ENCODE data around the gene KCTD16. TPM values are rescaled to one million over a fixed set of nuclear protein-coding genes. Genes with fewer than 3 reads are reported as not detected.

KCTD16 gene
- total RNA-seq, 1 experiment from 2014 or later, result 0.08 TPM

DNA sequence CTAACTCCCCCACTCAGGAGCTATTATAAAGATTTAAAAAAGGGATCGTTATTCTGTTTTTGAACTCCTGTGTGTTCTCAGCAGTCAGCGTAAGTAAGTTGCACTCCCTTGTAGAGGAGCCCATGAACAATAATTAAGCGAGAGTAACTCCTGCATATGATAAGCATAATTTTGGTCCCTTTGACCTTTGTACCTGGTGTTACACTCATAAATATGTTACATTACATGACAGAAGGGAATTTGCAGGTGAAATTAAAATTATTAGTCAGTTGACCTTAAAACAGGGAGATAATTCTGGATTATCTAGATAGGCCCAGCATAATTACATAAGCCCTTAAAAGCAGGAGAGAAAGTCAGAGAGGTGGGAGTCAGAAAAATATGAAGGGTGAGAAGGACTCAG, 197.3 kb downstream of the KCTD16 start:
- TF ChIP-seq, protein P1, sequence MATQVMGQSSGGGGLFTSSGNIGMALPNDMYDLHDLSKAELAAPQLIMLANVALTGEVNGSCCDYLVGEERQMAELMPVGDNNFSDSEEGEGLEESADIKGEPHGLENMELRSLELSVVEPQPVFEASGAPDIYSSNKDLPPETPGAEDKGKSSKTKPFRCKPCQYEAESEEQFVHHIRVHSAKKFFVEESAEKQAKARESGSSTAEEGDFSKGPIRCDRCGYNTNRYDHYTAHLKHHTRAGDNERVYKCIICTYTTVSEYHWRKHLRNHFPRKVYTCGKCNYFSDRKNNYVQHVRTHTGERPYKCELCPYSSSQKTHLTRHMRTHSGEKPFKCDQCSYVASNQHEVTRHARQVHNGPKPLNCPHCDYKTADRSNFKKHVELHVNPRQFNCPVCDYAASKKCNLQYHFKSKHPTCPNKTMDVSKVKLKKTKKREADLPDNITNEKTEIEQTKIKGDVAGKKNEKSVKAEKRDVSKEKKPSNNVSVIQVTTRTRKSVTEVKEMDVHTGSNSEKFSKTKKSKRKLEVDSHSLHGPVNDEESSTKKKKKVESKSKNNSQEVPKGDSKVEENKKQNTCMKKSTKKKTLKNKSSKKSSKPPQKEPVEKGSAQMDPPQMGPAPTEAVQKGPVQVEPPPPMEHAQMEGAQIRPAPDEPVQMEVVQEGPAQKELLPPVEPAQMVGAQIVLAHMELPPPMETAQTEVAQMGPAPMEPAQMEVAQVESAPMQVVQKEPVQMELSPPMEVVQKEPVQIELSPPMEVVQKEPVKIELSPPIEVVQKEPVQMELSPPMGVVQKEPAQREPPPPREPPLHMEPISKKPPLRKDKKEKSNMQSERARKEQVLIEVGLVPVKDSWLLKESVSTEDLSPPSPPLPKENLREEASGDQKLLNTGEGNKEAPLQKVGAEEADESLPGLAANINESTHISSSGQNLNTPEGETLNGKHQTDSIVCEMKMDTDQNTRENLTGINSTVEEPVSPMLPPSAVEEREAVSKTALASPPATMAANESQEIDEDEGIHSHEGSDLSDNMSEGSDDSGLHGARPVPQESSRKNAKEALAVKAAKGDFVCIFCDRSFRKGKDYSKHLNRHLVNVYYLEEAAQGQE (IDR thresholded peaks at IDR 0.05; ENCODE audit: insufficient read depth in 1 of 2, low read depth in 2 of 2, low read length in 1 of 2), result no peak
- TF ChIP-seq, protein P2, sequence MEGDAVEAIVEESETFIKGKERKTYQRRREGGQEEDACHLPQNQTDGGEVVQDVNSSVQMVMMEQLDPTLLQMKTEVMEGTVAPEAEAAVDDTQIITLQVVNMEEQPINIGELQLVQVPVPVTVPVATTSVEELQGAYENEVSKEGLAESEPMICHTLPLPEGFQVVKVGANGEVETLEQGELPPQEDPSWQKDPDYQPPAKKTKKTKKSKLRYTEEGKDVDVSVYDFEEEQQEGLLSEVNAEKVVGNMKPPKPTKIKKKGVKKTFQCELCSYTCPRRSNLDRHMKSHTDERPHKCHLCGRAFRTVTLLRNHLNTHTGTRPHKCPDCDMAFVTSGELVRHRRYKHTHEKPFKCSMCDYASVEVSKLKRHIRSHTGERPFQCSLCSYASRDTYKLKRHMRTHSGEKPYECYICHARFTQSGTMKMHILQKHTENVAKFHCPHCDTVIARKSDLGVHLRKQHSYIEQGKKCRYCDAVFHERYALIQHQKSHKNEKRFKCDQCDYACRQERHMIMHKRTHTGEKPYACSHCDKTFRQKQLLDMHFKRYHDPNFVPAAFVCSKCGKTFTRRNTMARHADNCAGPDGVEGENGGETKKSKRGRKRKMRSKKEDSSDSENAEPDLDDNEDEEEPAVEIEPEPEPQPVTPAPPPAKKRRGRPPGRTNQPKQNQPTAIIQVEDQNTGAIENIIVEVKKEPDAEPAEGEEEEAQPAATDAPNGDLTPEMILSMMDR (IDR thresholded peaks at IDR 0.05), result no peak
- TF ChIP-seq POLR2AphosphoS5 (IDR thresholded peaks at IDR 0.05; ENCODE audit: low read depth, low read length) (no peak), TCF7L2 (IDR thresholded peaks at IDR 0.05; ENCODE audit: low read depth, low read length) (no peak), SIN3A (IDR thresholded peaks at IDR 0.05; ENCODE audit: borderline replicate concordance, insufficient read depth, low read depth, low read length) (no peak)
- CTCF ChIA-PET, result no interaction called here
- H3K9me3 ChIP-seq (ENCODE audit: control insufficient read depth, insufficient read depth, low read depth, low read length), result no peaks in the 10 kb centered on the region
- no peak overlapping the region for H3K27ac ChIP-seq (ENCODE audit: low read length)
- H3K27me3 ChIP-seq (ENCODE audit: control insufficient read depth, insufficient read depth, low read length), result no peaks in the 10 kb centered on the region
- no TSS peak for BruUV-seq (replicated peaks)
- intact Hi-C loops (cut with micrococcal nuclease; ENCODE audit: unreplicated experiment) (no loop called here), in situ Hi-C loops (cut with HindIII; ENCODE audit: low pct_unique_long_range_greater_than_20kb, low sequenced_read_pairs) (no loop called here)
- no peak overlapping the region for H3K4me3 ChIP-seq (ENCODE audit: low read depth in 2 of 2, low read length in 2 of 2)
- no peaks in the 10 kb centered on the region for H3K36me3 ChIP-seq (ENCODE audit: control insufficient read depth, insufficient read depth, low read length)
- DNase-seq (ENCODE audit: low read depth, low spot score), result no peak
- no peak for ATAC-seq
- POLR2A ChIA-PET, result no interaction called here
- H3K4me1 ChIP-seq (ENCODE audit: control insufficient read depth, insufficient read depth, low read length), result no peaks in the 10 kb centered on the region

- ChIA-PET CTCF (no interaction called here), POLR2A (no interaction called here)
- Histone ChIP-seq H3K9me3 (ENCODE audit: control insufficient read depth, insufficient read depth, low read depth, low read length) (no peaks in the 10 kb centered on the region), H3K27me3 (ENCODE audit: control insufficient read depth, insufficient read depth, low read length) (no peaks in the 10 kb centered on the region), H3K4me1 (ENCODE audit: control insufficient read depth, insufficient read depth, low read length) (no peaks in the 10 kb centered on the region), H3K27ac (ENCODE audit: low read length) (no peak overlapping the region), H3K4me3 (ENCODE audit: low read depth in 2 of 2, low read length in 2 of 2) (no peak overlapping the region), H3K36me3 (ENCODE audit: control insufficient read depth, insufficient read depth, low read length) (no peaks in the 10 kb centered on the region)
- ATAC-seq (no peak), DNase-seq (ENCODE audit: low read depth, low spot score) (no peak)
- BruUV-seq (replicated peaks), result no TSS peak
- TF ChIP-seq SIN3A (IDR thresholded peaks at IDR 0.05; ENCODE audit: borderline replicate concordance, insufficient read depth, low read depth, low read length) (no peak), TCF7L2 (IDR thresholded peaks at IDR 0.05; ENCODE audit: low read depth, low read length) (no peak), POLR2AphosphoS5 (IDR thresholded peaks at IDR 0.05; ENCODE audit: low read depth, low read length) (no peak)
- TF ChIP-seq, protein P1 (IDR thresholded peaks at IDR 0.05; ENCODE audit: insufficient read depth in 1 of 2, low read depth in 2 of 2, low read length in 1 of 2), result no peak
- TF ChIP-seq, protein P2 (IDR thresholded peaks at IDR 0.05), result no peak
- in situ Hi-C loops (cut with HindIII; ENCODE audit: low pct_unique_long_range_greater_than_20kb, low sequenced_read_pairs) (no loop called here), intact Hi-C loops (cut with micrococcal nuclease; ENCODE audit: unreplicated experiment) (no loop called here)
Measured at GRCh38 chr5:144368556-144368955, 197.9 kb downstream of the KCTD16 start.

All from Panc1 (cell line).